H1 (cell line): ENCODE data around the gene RNF31. TPM values are rescaled to one million over a fixed set of nuclear protein-coding genes. Genes with fewer than 3 reads are reported as not detected.

Source experiments
- ATF3 ChIP-seq: IDR thresholded peaks from 2 replicates; pipeline ENCODE4 v1.6.1; 2011; ENCODE audit warnings: low read depth, mild to moderate bottlenecking, low read length; ENCODE audit not compliant: insufficient read depth
- CHD1 ChIP-seq: IDR thresholded peaks from 2 replicates; pipeline ENCODE4 v1.6.1; 2012; ENCODE audit warnings: low read depth, low read length, improper control_type of control experiment
- CHD2 ChIP-seq: IDR thresholded peaks from 2 replicates; pipeline ENCODE4 v1.6.1; 2012; ENCODE audit warnings: low read length, improper control_type of control experiment
- E2F6 ChIP-seq: IDR thresholded peaks from 2 replicates; pipeline ENCODE4 v1.6.1; 2012; ENCODE audit warnings: inconsistent platforms
- NANOG ChIP-seq: IDR thresholded peaks from 2 replicates; pipeline ENCODE4 v1.6.1; 2011; ENCODE audit warnings: low read length, low read depth, mild to moderate bottlenecking, inconsistent platforms; ENCODE audit not compliant: insufficient read depth, poor library complexity, severe bottlenecking
- polyA plus RNA-seq, 7 experiments: library from polyadenylated mRNA; depleted of rRNA in 3 of 7; stranded (reverse) in 5 of 7; unstranded in 2 of 7; fragments of >200 nt in 5 of 7; fragments of 200-250 nt in 2 of 7; gene quantifications; 1 replicate in 5 of 7; 2 replicates in 1 of 7; 4 replicates in 1 of 7; pipeline versions ENCODE4 v1.2.1 to v1.2.3, GENCODE V29; 2011 to 2013; ENCODE audit warnings: missing spikeins in 2 of 7, mixed read lengths in 2 of 7
- total RNA-seq: library from RNA; stranded (reverse); fragmentation: NEBNext Ultra II Directional; extraction: Animal tissue kit (Norgen Biotek cat#: 25700); gene quantifications from 2 replicates; pipeline ENCODE4 v1.2.1, GENCODE V29; 2021

Gene RNF31
- total and polyA plus RNA-seq, 2 of the 8 experiments (the other 6 are each of a cell fraction or from before 2014, with no cell fraction given): 17.5 to 72.0 TPM

- TF ChIP-seq E2F6 (no peak), CHD1 (no peak), ATF3 (no peak), CHD2 (no peak), NANOG (no peak)
Measured at GRCh38 chr14:24132061-24132685, 15.1 kb upstream of the RNF31 start (continued).
